Stimulated activated CD8-positive, alpha-beta memory T cell treated with anti-CD3 and anti-CD28 coated beads, Interleukin-4, amount 100 ng/mL, for 48 hours (primary cell): Measurements from ENCODE around the gene ZNF808.
"Not testable (repeated sequence)": the region's sequence is repeated elsewhere in the genome, so short reads cannot be mapped to it uniquely, and the experiment has no call there.

Experiments used
- DNase-seq: peaks from one replicate; pipeline ENCODE4 v3.0.0-alpha.2; 2020

Gene ZNF808

GRCh38 chr19:52536448-52536800 is 9.0 kb downstream of the ZNF808 start:
- peak; percentile 59 for DNase-seq

GRCh38 chr19:52538815-52539214 is 11.3 kb downstream of the ZNF808 start:
- DNase-seq: not testable (repeated sequence)

- DNase-seq: not testable (repeated sequence)
Observed at GRCh38 chr19:52541176-52541575, 13.7 kb downstream of the ZNF808 start.

- DNase-seq: no peak
Observed at GRCh38 chr19:52541608-52542007, 14.1 kb downstream of the ZNF808 start.

- not testable (repeated sequence) for DNase-seq
Observed at GRCh38 chr19:52542541-52542940, 15.1 kb downstream of the ZNF808 start.

- DNase-seq: peak; percentile 37
Observed at GRCh38 chr19:52542984-52543664, 15.7 kb downstream of the ZNF808 start.

GRCh38 chr19:52554216-52554971 is 26.9 kb downstream of the ZNF808 start:
- no peak for DNase-seq

GRCh38 chr19:52557231-52557995 is 29.9 kb downstream of the ZNF808 start:
- no peak for DNase-seq

GRCh38 chr19:52558732-52559445 is 31.4 kb downstream of the ZNF808 start:
- not testable (repeated sequence) for DNase-seq

- not testable (repeated sequence) for DNase-seq
Observed at GRCh38 chr19:52561611-52562010, 34.1 kb downstream of the ZNF808 start.

GRCh38 chr19:52566121-52566520 is 38.7 kb downstream of the ZNF808 start:
- no peak for DNase-seq

GRCh38 chr19:52566588-52566987 is 39.1 kb downstream of the ZNF808 start:
- DNase-seq: no peak

- no peak for DNase-seq
Observed at GRCh38 chr19:52567921-52568320, 40.5 kb downstream of the ZNF808 start.

GRCh38 chr19:52569638-52569999 is 42.2 kb downstream of the ZNF808 start:
- not testable (repeated sequence) for DNase-seq

- peak; percentile 98 for DNase-seq
Observed at GRCh38 chr19:52570000-52570861, 42.8 kb downstream of the ZNF808 start, which contains the start of gene ZNF701. Gene ZNF701, plus strand, starts transcription at chr19:52570287. Its CDS starts 3,861 bp downstream, at chr19:52574148.

GRCh38 chr19:52584736-52585440 is 57.4 kb downstream of the ZNF808 start:
- no peak for DNase-seq

GRCh38 chr19:52585604-52586003 is 58.1 kb downstream of the ZNF808 start:
- no peak for DNase-seq

GRCh38 chr19:52590728-52591127 is 63.3 kb downstream of the ZNF808 start:
- no peak for DNase-seq

GRCh38 chr19:52592301-52592700 is 64.8 kb downstream of the ZNF808 start:
- no peak for DNase-seq

GRCh38 chr19:52593441-52593840 is 66.0 kb downstream of the ZNF808 start:
- not testable (repeated sequence) for DNase-seq

GRCh38 chr19:52599241-52599640 is 71.8 kb downstream of the ZNF808 start:
- no peak for DNase-seq
